ENCODE results near the gene PCED1B.

The PCED1B gene

DNA sequence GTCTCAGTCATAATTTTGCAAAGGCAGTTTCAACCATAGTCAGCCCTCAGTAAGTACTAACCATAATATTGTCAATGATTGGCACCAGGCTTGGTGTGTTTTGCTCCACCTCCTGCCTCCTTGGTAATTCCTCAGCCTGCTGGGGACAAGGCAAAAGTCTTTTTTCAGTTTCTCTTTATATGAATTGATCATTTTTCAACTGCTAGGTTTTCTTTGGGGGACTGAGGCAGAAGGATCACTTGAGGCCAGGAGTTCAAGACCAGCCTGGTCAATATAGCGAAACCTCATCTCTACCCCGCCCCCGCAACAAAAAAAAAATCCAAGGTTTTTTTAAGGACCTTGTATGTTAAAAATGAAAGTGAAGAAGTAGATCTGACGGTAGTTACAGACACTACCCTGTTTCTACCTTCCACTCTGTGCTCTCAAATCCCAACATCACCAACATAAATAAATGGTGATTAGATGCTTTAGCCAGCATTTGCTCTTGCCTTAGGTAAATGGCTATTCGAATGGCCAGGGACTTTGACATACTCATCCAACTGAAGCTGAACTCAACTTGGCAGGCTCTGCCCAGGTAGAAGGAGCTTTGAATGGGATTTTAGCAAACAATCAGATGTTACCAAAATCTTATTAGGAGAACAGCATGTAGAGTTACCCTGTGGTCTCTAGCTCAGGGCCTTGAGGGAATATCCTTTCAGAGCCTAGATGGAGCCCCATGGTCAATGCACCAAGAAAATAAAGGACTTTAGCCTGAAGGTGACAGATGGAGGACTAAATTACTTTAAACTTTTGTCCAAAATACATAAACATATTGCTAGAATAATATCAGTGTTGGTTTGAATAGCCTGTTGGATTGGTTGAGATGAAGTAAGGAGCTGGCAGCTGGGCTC lies 127.3 kb downstream of the PCED1B start:
- in situ Hi-C loops (cut with HindIII; ENCODE audit: low sequenced_read_pairs), result no loop called here
- H3K4me3 ChIP-seq (ENCODE audit: low read depth, low read length), result no peak overlapping the region
- DNase-seq (ENCODE audit: low read depth, low spot score), result no peak
- TF ChIP-seq, protein P1, sequence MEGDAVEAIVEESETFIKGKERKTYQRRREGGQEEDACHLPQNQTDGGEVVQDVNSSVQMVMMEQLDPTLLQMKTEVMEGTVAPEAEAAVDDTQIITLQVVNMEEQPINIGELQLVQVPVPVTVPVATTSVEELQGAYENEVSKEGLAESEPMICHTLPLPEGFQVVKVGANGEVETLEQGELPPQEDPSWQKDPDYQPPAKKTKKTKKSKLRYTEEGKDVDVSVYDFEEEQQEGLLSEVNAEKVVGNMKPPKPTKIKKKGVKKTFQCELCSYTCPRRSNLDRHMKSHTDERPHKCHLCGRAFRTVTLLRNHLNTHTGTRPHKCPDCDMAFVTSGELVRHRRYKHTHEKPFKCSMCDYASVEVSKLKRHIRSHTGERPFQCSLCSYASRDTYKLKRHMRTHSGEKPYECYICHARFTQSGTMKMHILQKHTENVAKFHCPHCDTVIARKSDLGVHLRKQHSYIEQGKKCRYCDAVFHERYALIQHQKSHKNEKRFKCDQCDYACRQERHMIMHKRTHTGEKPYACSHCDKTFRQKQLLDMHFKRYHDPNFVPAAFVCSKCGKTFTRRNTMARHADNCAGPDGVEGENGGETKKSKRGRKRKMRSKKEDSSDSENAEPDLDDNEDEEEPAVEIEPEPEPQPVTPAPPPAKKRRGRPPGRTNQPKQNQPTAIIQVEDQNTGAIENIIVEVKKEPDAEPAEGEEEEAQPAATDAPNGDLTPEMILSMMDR (IDR thresholded peaks at IDR 0.05; ENCODE audit: low read depth, low read length), result no peak

DNA sequence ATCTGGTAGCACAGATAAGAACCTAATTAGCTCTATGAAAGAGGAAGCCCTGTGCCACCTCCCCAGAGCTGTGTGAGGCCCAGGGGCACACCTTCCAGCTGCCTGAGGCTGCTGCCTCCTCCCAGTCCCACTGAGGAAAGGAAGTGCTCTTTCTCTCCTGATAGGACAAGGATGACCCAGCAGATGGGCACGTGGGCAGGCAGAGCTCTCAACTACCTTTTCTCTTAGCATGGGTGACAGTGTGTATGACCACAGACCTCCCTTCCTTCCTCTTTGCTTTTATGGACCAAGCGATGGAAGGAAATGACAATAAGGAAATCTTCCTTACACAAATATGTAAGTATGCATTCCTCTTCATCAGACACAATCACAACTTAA lies 127.9 kb downstream of the PCED1B start:
- no peak for DNase-seq (ENCODE audit: low read depth, low spot score)
- H3K4me3 ChIP-seq (ENCODE audit: low read depth, low read length), result no peak overlapping the region
- in situ Hi-C loops (cut with HindIII; ENCODE audit: low sequenced_read_pairs), result no loop called here
- TF ChIP-seq, protein P1 (IDR thresholded peaks at IDR 0.05; ENCODE audit: low read depth, low read length), result no peak

DNA sequence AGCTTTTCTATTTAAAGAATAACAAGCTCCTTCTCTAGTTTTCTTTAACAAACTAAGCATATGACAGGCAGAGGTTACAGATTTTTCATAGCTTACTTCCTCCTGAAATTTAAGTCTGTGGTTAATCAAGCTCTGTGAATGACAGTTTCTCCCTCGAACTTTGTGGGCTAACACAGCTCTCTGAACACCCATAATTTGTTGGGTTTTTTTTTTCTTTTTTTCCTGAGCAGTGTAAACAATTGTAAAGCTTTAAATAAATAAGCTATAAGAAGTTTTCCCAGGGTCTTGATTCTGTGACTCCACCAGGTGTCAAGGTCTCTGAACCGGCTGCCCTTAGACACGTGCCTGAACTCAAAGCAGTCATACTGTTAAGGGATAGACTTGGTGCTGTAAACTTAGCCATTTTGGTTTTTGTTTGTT lies 128.4 kb downstream of the PCED1B start:
- H3K4me3 ChIP-seq (ENCODE audit: low read depth, low read length), result no peak overlapping the region
- DNase-seq (ENCODE audit: low read depth, low spot score), result no peak
- TF ChIP-seq, protein P1 (IDR thresholded peaks at IDR 0.05; ENCODE audit: low read depth, low read length), result no peak
- in situ Hi-C loops (cut with HindIII; ENCODE audit: low sequenced_read_pairs), result no loop called here

DNA sequence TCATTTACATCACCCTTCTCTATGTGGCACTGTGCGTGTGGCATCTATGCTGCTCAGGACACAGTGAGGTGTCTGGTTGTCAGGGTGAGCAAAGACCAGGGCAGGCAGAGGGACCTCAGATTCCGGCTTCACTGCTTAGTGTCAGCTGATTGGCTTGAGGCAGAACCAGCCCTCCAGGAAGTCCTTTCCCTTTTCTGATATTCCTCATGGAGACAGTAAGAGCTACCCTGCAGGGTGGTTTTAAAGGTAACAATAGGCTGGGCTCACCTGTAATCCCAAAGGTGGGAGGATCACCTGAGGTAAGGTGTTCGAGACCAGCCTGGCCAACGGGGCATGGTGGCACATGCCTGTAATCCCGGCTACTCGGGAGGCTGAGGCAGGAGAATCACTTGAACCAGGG lies 129.6 kb downstream of the PCED1B start:
- no peak for DNase-seq (ENCODE audit: low read depth, low spot score)
- in situ Hi-C loops (cut with HindIII; ENCODE audit: low sequenced_read_pairs), result no loop called here

DNA sequence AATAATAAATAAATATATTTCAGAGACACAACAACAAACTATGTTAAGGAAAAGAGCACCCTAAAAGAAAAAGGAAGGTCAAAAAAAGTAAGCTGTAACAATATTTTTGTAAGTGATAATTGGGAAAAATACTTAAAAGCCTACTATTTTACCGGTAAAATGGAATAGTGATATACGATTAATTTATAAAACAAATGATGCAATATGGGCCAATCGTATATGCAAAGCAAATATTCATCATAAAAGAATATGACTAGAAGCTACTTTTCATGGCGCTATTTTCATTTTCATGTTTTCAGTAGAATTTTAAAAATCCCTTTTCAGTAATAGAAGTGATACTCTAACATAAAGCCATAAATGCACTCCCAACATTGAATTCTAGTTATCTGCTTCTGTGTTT lies 131.4 kb downstream of the PCED1B start:
- no peak overlapping the region for H3K4me3 ChIP-seq (ENCODE audit: low read depth, low read length)
- in situ Hi-C loops (cut with HindIII; ENCODE audit: low sequenced_read_pairs), result no loop called here
- no peak for DNase-seq (ENCODE audit: low read depth, low spot score)
- TF ChIP-seq, protein P1 (IDR thresholded peaks at IDR 0.05; ENCODE audit: low read depth, low read length), result no peak

More for the DNA sequence above, 129.6 kb downstream of the PCED1B start:
- TF ChIP-seq, protein P1 (IDR thresholded peaks at IDR 0.05; ENCODE audit: low read depth, low read length), result no peak
- H3K4me3 ChIP-seq (ENCODE audit: low read depth, low read length), result no peak overlapping the region

DNA sequence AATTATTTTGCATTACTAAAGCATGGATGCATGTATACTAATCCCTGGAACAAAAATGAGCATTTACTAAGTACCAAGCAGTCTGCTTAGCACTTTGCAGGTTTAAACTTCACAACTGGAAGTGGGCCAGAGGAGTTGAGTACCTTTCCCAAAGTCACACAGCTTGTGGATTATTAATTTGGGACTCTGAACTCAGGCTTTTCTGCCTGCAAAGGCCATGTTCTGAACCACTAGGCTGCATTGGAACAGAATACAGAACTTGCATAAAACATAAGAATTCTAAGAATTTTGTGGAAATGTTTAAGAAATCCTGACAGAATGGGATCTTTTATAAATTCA lies 133.2 kb downstream of the PCED1B start:
- no peak overlapping the region for H3K4me3 ChIP-seq (ENCODE audit: low read depth, low read length)
- TF ChIP-seq, protein P1 (IDR thresholded peaks at IDR 0.05; ENCODE audit: low read depth, low read length), result no peak
- in situ Hi-C loops (cut with HindIII; ENCODE audit: low sequenced_read_pairs), result no loop called here
- DNase-seq (ENCODE audit: low read depth, low spot score), result no peak

Measured in astrocyte of the spinal cord (primary cell).